HG02678 (cell line): ENCODE measurements around the gene PCDHGB4.
A peak's percentile ranks its signal among the peaks of the same experiment; 100 is the strongest.
"Not testable (repeated sequence)": the region's sequence is repeated elsewhere in the genome, so short reads cannot be mapped to it uniquely, and the experiment has no call there.

Source experiments
- ATAC-seq: cut with Tn5 transposase; IDR thresholded peaks from one replicate; pipeline ENCODE4 v1.9.1; 2021; ENCODE audit warnings: mild to moderate bottlenecking, moderate library complexity; ENCODE audit not compliant: unreplicated experiment

Gene PCDHGB4

DNA sequence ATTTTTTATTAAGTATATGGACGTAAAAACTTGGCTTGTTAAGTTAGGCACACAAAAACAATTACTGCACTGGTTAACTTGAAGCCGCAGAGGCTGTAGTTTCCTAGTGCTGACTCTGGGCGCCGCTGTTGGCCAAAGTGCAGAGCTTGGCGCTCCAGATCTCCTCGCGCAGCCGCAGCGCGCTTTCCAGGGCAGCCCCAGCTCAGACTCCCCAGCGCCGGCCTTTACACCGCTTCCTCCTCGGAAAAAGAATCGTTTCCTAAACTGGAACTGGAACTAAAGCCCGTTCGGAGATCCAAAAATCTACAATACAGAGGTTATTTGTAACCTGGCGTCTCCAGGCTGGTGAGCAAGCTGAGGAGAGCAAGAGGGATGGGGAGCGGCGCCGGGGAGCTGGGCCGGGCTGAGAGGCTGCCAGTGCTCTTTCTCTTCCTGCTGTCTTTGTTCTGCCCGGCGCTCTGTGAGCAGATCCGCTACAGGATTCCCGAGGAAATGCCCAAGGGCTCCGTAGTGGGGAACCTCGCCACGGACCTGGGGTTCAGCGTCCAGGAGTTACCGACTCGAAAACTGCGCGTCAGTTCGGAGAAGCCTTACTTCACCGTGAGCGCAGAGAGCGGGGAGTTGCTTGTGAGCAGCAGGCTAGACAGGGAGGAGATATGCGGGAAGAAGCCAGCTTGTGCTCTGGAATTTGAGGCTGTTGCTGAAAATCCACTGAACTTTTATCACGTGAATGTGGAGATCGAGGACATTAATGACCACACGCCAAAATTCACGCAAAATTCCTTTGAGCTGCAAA, 10.5 kb downstream of the PCDHGB4 start, which contains the start of gene PCDHGB5:
TSS of gene PCDHGB5 (plus strand) at position 192 of the 796 bp plus-strand sequence. CDS start at position 373, 181 bp downstream.
- peak; percentile 97 for ATAC-seq

DNA sequence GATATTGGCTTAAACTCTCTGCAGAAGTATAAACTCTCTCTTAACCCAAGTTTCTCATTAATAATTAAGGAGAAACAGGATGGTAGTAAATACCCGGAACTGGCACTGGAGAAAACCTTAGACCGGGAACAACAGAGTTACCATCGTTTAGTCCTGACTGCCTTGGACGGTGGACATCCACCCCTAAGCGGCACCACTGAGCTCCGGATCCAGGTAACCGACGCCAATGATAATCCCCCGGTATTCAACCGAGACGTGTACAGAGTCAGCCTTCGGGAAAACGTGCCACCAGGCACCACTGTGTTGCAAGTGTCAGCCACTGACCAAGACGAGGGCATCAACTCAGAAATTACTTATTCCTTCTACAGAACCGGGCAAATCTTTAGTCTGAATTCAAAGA, 11.1 kb downstream of the PCDHGB4 start:
- no peak for ATAC-seq

DNA sequence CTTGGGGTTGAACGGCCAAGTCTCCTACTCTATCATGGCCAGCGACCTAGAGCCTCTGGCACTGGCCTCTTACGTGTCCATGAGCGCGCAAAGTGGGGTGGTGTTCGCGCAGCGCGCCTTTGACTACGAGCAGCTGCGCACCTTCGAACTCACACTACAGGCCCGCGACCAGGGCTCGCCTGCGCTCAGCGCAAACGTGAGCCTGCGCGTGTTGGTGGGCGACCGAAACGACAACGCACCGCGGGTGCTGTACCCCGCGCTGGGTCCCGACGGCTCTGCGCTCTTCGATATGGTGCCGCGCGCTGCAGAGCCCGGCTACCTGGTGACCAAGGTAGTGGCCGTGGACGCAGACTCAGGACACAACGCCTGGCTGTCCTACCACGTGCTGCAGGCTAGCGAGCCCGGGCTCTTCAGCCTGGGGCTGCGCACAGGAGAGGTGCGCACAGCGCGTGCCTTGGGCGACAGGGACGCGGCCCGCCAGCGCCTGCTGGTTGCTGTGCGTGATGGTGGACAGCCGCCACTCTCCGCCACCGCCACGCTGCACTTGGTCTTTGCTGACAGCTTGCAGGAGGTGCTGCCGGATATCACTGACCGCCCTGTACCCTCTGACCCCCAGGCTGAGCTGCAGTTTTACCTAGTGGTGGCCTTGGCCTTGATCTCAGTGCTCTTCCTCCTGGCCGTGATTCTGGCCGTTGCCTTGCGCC, 12.2 kb downstream of the PCDHGB4 start:
- ATAC-seq, result no peak

- ATAC-seq, result no peak
Observed at GRCh38 chr5:141402553-141403243, 15.2 kb downstream of the PCDHGB4 start, which contains the start of gene PCDHGA9. Gene PCDHGA9 (plus strand): TSS chr5:141402778. CDS start chr5:141402953, 175 bp downstream.

DNA sequence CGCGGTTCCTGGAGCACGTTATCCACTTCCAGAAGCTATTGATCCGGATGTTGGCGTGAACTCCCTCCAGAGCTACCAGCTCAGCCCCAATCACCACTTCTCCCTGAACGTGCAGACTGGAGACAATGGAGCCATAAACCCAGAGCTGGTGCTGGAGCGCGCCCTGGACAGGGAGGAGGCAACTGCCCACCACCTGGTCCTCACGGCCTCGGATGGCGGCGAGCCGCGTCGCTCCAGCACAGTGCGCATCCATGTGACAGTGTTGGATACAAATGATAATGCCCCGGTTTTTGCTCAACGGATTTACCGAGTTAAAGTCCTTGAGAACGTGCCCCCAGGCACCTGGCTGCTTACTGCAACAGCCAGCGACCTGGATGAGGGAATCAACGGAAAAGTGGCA, 15.9 kb downstream of the PCDHGB4 start:
- no peak for ATAC-seq

GRCh38 chr5:141407790-141408505, 20.4 kb downstream of the PCDHGB4 start, which contains the start of gene PCDHGB6:
Gene PCDHGB6 (plus strand): TSS chr5:141408021. CDS start chr5:141408203, 182 bp downstream.
- ATAC-seq, result peak; percentile 78

- ATAC-seq, result no peak
Observed at GRCh38 chr5:141409598-141410306, 22.3 kb downstream of the PCDHGB4 start.

- no peak for ATAC-seq
Observed at GRCh38 chr5:141411575-141411974, 24.1 kb downstream of the PCDHGB4 start.

- peak; percentile 75 for ATAC-seq
Observed at GRCh38 chr5:141412854-141413539, 25.5 kb downstream of the PCDHGB4 start, which contains the start of gene PCDHGA10. Gene PCDHGA10 (plus strand): TSS chr5:141412987. CDS start chr5:141413176, 189 bp downstream.

GRCh38 chr5:141413540-141414069, 26.1 kb downstream of the PCDHGB4 start:
- no peak for ATAC-seq

GRCh38 chr5:141414548-141415274, 27.2 kb downstream of the PCDHGB4 start:
- ATAC-seq, result not testable (repeated sequence)

GRCh38 chr5:141415275-141415618, 27.7 kb downstream of the PCDHGB4 start:
- not testable (repeated sequence) for ATAC-seq

- peak; percentile 73 for ATAC-seq
Observed at GRCh38 chr5:141417494-141418172, 30.1 kb downstream of the PCDHGB4 start, which contains the start of gene PCDHGB7. Gene PCDHGB7 (plus strand): TSS chr5:141417677. CDS start chr5:141417860, 183 bp downstream.

DNA sequence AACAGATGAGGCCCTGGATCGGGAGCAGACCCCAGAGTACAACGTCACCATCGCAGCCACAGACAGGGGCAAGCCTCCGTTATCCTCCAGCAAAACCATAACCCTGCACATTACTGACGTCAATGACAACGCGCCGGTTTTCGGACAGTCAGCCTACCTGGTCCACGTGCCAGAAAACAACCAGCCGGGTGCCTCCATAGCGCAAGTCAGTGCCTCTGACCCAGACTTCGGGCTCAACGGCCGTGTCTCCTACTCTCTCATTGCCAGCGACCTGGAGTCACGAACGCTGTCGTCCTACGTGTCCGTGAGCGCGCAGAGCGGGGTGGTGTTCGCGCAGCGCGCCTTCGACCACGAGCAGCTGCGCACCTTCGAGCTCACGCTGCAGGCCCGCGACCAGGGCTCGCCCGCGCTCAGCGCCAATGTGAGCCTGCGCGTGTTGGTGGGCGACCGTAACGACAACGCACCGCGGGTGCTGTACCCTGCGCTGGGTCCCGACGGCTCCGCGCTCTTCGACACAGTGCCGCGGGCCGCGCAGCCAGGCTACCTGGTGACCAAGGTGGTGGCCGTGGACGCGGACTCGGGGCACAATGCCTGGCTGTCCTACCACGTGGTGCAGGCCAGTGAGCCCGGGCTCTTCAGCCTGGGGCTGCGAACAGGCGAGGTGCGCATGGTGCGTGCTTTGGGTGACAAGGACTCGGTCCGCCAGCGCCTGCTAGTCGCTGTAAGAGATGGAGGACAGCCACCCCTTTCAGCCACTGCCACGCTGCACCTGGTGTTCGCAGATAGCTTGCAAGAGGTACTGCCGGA, 31.8 kb downstream of the PCDHGB4 start:
- ATAC-seq, result no peak

- ATAC-seq, result peak; percentile 36
Observed at GRCh38 chr5:141420855-141421488, 33.5 kb downstream of the PCDHGB4 start, which contains the start of gene PCDHGA11. Gene PCDHGA11 (plus strand): TSS chr5:141421051. CDS start chr5:141421228, 177 bp downstream.

DNA sequence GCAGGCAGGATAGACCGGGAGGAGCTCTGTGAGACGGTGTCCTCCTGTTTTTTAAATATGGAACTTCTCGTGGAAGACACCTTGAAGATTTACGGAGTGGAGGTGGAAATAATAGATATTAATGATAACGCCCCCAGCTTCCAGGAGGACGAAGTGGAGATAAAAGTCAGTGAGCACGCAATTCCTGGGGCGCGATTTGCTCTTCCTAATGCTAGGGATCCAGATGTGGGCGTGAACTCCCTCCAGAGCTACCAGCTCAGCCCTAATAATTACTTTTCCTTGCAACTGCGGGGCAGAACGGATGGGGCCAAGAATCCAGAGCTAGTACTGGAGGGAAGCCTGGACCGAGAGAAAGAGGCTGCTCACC, 34.0 kb downstream of the PCDHGB4 start:
- ATAC-seq, result no peak
